OCI-LY7 (cell line): ENCODE measurements around the gene COL23A1.

Experiments
- EZH2phosphoT487 ChIP-seq: fragments of 200-600 bp; sonication (generic); IDR thresholded peaks from 2 replicates; pipeline ENCODE4 v1.6.1; 2018; ENCODE audit warnings: low read depth, borderline replicate concordance, mild to moderate bottlenecking, mixed run types, antibody characterized with exemption, low read length, moderate library complexity, mixed read lengths
- TF ChIP-seq, protein P1 (sequence below): fragments of 200-600 bp; sonication (generic); conservative IDR thresholded peaks from 2 replicates; pipeline ENCODE4 v1.5.1; 2014; ENCODE audit warnings: mild to moderate bottlenecking, antibody characterized with exemption, low read length, moderate library complexity, mixed read lengths

GRCh38 chr5:178348356-178349074 lies 241.7 kb downstream of the COL23A1 start:
- TF ChIP-seq, protein P1, sequence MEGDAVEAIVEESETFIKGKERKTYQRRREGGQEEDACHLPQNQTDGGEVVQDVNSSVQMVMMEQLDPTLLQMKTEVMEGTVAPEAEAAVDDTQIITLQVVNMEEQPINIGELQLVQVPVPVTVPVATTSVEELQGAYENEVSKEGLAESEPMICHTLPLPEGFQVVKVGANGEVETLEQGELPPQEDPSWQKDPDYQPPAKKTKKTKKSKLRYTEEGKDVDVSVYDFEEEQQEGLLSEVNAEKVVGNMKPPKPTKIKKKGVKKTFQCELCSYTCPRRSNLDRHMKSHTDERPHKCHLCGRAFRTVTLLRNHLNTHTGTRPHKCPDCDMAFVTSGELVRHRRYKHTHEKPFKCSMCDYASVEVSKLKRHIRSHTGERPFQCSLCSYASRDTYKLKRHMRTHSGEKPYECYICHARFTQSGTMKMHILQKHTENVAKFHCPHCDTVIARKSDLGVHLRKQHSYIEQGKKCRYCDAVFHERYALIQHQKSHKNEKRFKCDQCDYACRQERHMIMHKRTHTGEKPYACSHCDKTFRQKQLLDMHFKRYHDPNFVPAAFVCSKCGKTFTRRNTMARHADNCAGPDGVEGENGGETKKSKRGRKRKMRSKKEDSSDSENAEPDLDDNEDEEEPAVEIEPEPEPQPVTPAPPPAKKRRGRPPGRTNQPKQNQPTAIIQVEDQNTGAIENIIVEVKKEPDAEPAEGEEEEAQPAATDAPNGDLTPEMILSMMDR, result no peak
- TF ChIP-seq EZH2phosphoT487, result no peak
